ENCODE data around the gene PRICKLE1.

DNA sequence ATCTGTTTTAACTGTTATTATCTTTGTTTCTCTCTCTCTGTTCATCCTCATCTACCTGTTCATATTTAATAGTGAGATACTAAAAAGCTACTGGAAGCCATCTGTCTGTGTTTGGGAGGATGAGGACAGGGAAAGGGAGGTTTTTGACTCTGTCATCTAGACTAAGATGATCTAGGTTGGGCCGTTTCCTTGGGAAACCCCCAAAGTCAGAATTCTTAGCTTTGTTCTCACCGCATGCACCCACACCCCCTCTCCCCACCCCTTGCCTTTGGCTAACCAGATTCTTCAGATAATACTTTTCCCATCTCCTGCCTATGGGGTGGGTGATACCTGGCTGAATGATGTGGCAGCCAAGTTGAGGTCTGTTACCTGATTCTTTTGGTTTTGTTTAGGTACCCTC lies 73.0 kb downstream of the PRICKLE1 start:
- TF ChIP-seq, protein P1, sequence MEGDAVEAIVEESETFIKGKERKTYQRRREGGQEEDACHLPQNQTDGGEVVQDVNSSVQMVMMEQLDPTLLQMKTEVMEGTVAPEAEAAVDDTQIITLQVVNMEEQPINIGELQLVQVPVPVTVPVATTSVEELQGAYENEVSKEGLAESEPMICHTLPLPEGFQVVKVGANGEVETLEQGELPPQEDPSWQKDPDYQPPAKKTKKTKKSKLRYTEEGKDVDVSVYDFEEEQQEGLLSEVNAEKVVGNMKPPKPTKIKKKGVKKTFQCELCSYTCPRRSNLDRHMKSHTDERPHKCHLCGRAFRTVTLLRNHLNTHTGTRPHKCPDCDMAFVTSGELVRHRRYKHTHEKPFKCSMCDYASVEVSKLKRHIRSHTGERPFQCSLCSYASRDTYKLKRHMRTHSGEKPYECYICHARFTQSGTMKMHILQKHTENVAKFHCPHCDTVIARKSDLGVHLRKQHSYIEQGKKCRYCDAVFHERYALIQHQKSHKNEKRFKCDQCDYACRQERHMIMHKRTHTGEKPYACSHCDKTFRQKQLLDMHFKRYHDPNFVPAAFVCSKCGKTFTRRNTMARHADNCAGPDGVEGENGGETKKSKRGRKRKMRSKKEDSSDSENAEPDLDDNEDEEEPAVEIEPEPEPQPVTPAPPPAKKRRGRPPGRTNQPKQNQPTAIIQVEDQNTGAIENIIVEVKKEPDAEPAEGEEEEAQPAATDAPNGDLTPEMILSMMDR (IDR thresholded peaks at IDR 0.05 in 2 of 3, conservative IDR thresholded peaks at IDR 0.05 in 1 of 3; ENCODE audit: control insufficient read depth in 2 of 3, extremely low read depth in 1 of 3, insufficient read depth in 1 of 3, low read depth in 3 of 3, low read length in 3 of 3) = no peak
- TF ChIP-seq NR2C2 (IDR thresholded peaks at IDR 0.05; ENCODE audit: borderline replicate concordance, control insufficient read depth, insufficient read length, low read depth) (no peak), ZNF384 (IDR thresholded peaks at IDR 0.05; ENCODE audit: borderline replicate concordance, low read depth, low read length) (no peak), POLR2A (IDR thresholded peaks at IDR 0.05; ENCODE audit: low read depth, low read length) (no peak)
- TF ChIP-seq, protein P2, sequence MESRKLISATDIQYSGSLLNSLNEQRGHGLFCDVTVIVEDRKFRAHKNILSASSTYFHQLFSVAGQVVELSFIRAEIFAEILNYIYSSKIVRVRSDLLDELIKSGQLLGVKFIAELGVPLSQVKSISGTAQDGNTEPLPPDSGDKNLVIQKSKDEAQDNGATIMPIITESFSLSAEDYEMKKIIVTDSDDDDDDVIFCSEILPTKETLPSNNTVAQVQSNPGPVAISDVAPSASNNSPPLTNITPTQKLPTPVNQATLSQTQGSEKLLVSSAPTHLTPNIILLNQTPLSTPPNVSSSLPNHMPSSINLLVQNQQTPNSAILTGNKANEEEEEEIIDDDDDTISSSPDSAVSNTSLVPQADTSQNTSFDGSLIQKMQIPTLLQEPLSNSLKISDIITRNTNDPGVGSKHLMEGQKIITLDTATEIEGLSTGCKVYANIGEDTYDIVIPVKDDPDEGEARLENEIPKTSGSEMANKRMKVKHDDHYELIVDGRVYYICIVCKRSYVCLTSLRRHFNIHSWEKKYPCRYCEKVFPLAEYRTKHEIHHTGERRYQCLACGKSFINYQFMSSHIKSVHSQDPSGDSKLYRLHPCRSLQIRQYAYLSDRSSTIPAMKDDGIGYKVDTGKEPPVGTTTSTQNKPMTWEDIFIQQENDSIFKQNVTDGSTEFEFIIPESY (IDR thresholded peaks at IDR 0.05) = no peak

All from GM12878 (cell line).